Smooth muscle cell (in vitro differentiated cells): ENCODE measurements around the gene HK2. TPM values are rescaled to one million over a fixed set of nuclear protein-coding genes. Genes with fewer than 3 reads are reported as not detected.

Source experiments
- DNase-seq: peaks from one replicate; lab custom pipeline; 2025; ENCODE audit not compliant: unreplicated experiment; lab: John Stamatoyannopoulos, UW
- H2AFZ ChIP-seq: fragments of 200-600 bp; sonication (generic); 2 replicates; pipeline ENCODE4 v1.6.0; 2016; ENCODE audit warnings: antibody characterized with exemption, low read depth, mild to moderate bottlenecking
- H3F3A ChIP-seq: fragments of 200-600 bp; sonication (generic); 2 replicates; pipeline ENCODE4 v1.6.0; 2017; ENCODE audit warnings: antibody characterized with exemption, low read depth
- H3K27ac ChIP-seq: fragments of 200-600 bp; sonication (generic); 2 replicates; pipeline ENCODE4 v1.5.1; 2016; ENCODE audit warnings: low read depth, mild to moderate bottlenecking
- H3K27me3 ChIP-seq: fragments of 200-600 bp; sonication (generic); 2 replicates; pipeline ENCODE4 v1.6.1; 2016; ENCODE audit warnings: low read depth, mild to moderate bottlenecking
- H3K36me3 ChIP-seq: fragments of 200-600 bp; sonication (generic); 2 replicates; pipeline ENCODE4 v1.5.1; 2016; ENCODE audit warnings: low read depth
- H3K4me1 ChIP-seq: fragments of 200-600 bp; sonication (generic); 2 replicates; pipeline ENCODE4 v1.5.1; 2016; ENCODE audit warnings: low read depth
- H3K4me2 ChIP-seq: fragments of 200-600 bp; sonication (generic); 2 replicates; pipeline ENCODE4 v1.6.0; 2016; ENCODE audit warnings: mild to moderate bottlenecking
- H3K4me3 ChIP-seq: fragments of 200-600 bp; sonication (generic); 2 replicates; pipeline ENCODE4 v1.5.1; 2016; ENCODE audit warnings: mild to moderate bottlenecking
- H3K79me2 ChIP-seq: fragments of 200-600 bp; sonication (generic); 2 replicates; pipeline ENCODE4 v1.6.0; 2016; ENCODE audit warnings: low read depth, mild to moderate bottlenecking
- H3K9ac ChIP-seq: fragments of 200-600 bp; sonication (generic); 2 replicates; pipeline ENCODE4 v1.6.0; 2016; ENCODE audit warnings: low read depth
- H3K9me3 ChIP-seq: fragments of 200-600 bp; sonication (generic); replicated peaks from 2 replicates; pipeline ENCODE4 v1.5.1; 2016; ENCODE audit warnings: low read depth
- H4K20me1 ChIP-seq: fragments of 200-600 bp; sonication (generic); 2 replicates; pipeline ENCODE4 v1.6.0; 2016; ENCODE audit warnings: low read depth
- CTCF ChIP-seq: fragments of 200-600 bp; sonication (generic); IDR thresholded peaks from 2 replicates; pipeline ENCODE4 v1.5.1; 2017; ENCODE audit warnings: borderline replicate concordance, mild to moderate bottlenecking, antibody characterized with exemption; ENCODE audit not compliant: insufficient read depth, poor library complexity, severe bottlenecking
- WGBS: methylation state at CpG from one replicate; pipeline ENCODE4 v1.1.7; 2016; ENCODE audit warnings: low lambda C conversion rate; 5-methylcytosine and 5-hydroxymethylcytosine counted together
- polyA plus RNA-seq: library from polyadenylated mRNA; unstranded; fragments of >200 nt; fragmentation: Nextera tagmentation; extraction: Ambion mirVana; gene quantifications from 2 replicates; pipeline ENCODE4 v1.2.1, GENCODE V29; 2016
- total RNA-seq: library from RNA; depleted of rRNA; stranded (reverse); fragments of >200 nt; gene quantifications from 2 replicates; pipeline ENCODE4 v1.2.3, GENCODE V29; 2014

HK2 gene
- total and polyA plus RNA-seq, 2 experiments from 2014 or later, result 20.3 to 38.0 TPM

DNA sequence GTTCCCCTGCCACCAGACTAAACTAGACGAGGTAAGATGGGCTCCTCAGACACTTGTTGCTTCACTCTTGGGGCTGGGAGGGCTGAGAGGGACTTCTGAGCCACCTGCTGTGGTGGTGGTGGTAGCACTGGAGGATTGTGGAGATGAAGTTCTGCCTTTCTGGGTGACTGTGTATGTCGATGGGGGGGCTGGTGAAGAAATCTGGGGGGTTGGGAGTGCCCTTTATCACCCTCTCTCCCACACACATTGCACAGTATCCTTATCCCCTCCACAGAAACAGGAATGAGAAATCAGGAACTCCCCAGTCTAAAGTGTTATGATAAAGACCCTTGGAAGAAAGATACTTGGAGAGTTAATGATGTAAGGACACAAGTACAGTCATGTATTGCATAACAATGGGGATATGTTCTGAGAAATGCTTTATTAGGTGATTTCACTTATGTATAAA, 38.5 kb downstream of the HK2 start:
- Histone ChIP-seq H3K36me3 (peaks cover 7% of the 10 kb centered on the region), H3K27me3 (no peaks in the 10 kb centered on the region), H3K9me3 (no peaks in the 10 kb centered on the region), H3K4me2 (no peak overlapping the region), H2AFZ (no peak overlapping the region), H3K4me1 (no peaks in the 10 kb centered on the region), H3K79me2 (peaks cover 12% of the 10 kb centered on the region), H3K4me3 (no peak overlapping the region), H4K20me1 (peaks cover 73% of the 10 kb centered on the region), H3K9ac (no peak overlapping the region), H3K27ac (no peak overlapping the region), H3F3A (no peaks in the 10 kb centered on the region)
- DNase-seq, result no peak
- 92% methylated on average over 2 of the region's 2 CpGs for WGBS
- TF ChIP-seq CTCF, result no peak

- peaks cover 66% of the 10 kb centered on the region for H4K20me1 ChIP-seq
- no peaks in the 10 kb centered on the region for H3F3A ChIP-seq
- no peak overlapping the region for H3K27ac ChIP-seq
- DNase-seq, result no peak
- no peaks in the 10 kb centered on the region for H3K27me3 ChIP-seq
- H3K9me3 ChIP-seq, result no peaks in the 10 kb centered on the region
- H2AFZ ChIP-seq, result no peak overlapping the region
- no peak overlapping the region for H3K4me3 ChIP-seq
- no peak for TF ChIP-seq CTCF
- peaks cover 12% of the 10 kb centered on the region for H3K36me3 ChIP-seq
- 97% methylated on average over 7 of the region's 7 CpGs for WGBS
- no peak overlapping the region for H3K9ac ChIP-seq
- H3K4me1 ChIP-seq, result no peaks in the 10 kb centered on the region
- no peak overlapping the region for H3K4me2 ChIP-seq
- peaks cover 12% of the 10 kb centered on the region for H3K79me2 ChIP-seq
Observed at GRCh38 chr2:74873012-74873665, 39.2 kb downstream of the HK2 start.

- peaks cover 11% of the 10 kb centered on the region for H3K79me2 ChIP-seq
- H3K27me3 ChIP-seq, result no peaks in the 10 kb centered on the region
- H3K27ac ChIP-seq, result no peak overlapping the region
- H3K4me1 ChIP-seq, result no peaks in the 10 kb centered on the region
- no peak for DNase-seq
- peaks cover 12% of the 10 kb centered on the region for H3K36me3 ChIP-seq
- H3K4me3 ChIP-seq, result no peak overlapping the region
- no peak overlapping the region for H3K9ac ChIP-seq
- no peak overlapping the region for H3K4me2 ChIP-seq
- WGBS, result 98% methylated on average over 25 of the region's 26 CpGs
- H2AFZ ChIP-seq, result no peak overlapping the region
- no peak for TF ChIP-seq CTCF
- H4K20me1 ChIP-seq, result peaks cover 57% of the 10 kb centered on the region
- H3F3A ChIP-seq, result no peaks in the 10 kb centered on the region
- no peaks in the 10 kb centered on the region for H3K9me3 ChIP-seq
Observed at GRCh38 chr2:74873678-74874640, 40.0 kb downstream of the HK2 start.
